Neural crest cell (in vitro differentiated cells): ENCODE results near the gene RAB21. TPM values are rescaled to one million over a fixed set of nuclear protein-coding genes. Genes with fewer than 3 reads are reported as not detected.
"Not testable (repeated sequence)": the region's sequence is repeated elsewhere in the genome, so short reads cannot be mapped to it uniquely, and the experiment has no call there.

Experiments used
- DNase-seq: peaks from one replicate; pipeline ENCODE4 v3.0.0; 2021; ENCODE audit warnings: low read depth, mixed read lengths, low spot score
- H3K27ac Mint-ChIP-seq: one replicate; pipeline ENCODE4 v1.8.0; 2021; ENCODE audit warnings: mild to moderate bottlenecking, mixed read lengths; ENCODE audit not compliant: unreplicated experiment
- H3K27me3 Mint-ChIP-seq: 2 replicates; pipeline ENCODE4 v1.8.0; 2021; ENCODE audit warnings: low read depth, mild to moderate bottlenecking, mixed read lengths
- H3K36me3 Mint-ChIP-seq: 2 replicates; pipeline ENCODE4 v1.8.0; 2021; ENCODE audit warnings: low read depth, mild to moderate bottlenecking, mixed read lengths
- H3K4me1 Mint-ChIP-seq: 2 replicates; pipeline ENCODE4 v1.8.0; 2021; ENCODE audit warnings: mixed read lengths
- H3K4me3 Mint-ChIP-seq: one replicate; pipeline ENCODE4 v1.8.0; 2021; ENCODE audit warnings: mild to moderate bottlenecking, mixed read lengths
- H3K9me3 Mint-ChIP-seq: 2 replicates; pipeline ENCODE4 v1.8.0; 2021; ENCODE audit warnings: mixed read lengths
- total RNA-seq: library from RNA; stranded (reverse); gene quantifications from 2 replicates; pipeline ENCODE4 v1.2.1, GENCODE V29; 2021
- TF ChIP-seq, protein P1 (sequence below): fragments of 200-600 bp; sonication (generic); conservative IDR thresholded peaks from 2 replicates; pipeline ENCODE4 v1.5.0; 2021; ENCODE audit warnings: antibody characterized with exemption, mild to moderate bottlenecking

The RAB21 gene
- total RNA-seq, 1 donor from 2014 or later = 63.7 TPM

DNA sequence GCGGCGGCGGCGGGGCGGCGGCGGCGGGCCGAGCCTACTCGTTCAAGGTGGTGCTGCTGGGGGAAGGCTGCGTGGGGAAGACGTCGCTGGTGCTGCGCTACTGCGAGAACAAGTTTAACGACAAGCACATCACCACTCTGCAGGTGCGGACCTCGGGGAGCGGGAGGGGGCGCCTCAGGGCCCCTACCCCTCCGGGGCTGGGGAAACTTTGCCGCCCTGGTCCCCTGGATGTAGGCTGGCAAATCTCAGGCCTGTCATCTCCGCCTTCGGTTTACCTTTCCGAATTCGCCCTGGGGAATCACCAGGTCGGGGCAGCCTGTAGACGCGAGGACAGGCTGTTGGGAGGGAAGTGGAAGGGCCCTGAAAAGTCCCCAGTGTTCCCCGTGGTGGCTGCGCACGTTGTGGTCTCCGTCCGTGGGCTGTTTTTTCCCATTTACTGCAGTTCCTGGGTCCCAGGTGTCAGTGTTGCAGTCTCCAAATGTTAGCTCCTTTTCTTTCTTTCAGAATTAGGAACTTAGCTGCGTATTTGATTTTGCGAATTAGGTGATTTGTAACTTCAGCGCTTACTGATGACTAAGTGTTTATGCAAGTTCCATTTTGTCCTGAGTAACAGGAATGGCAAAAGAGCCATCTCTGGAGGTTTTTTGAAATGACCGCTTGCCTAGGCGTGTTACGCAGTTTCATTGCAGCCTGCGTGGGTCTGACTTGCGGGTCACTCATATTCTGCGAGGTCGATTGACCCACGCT, 656 bp downstream of the RAB21 start:
- peaks cover 23% of the 10 kb centered on the region for H3K36me3 Mint-ChIP-seq
- H3K27ac Mint-ChIP-seq = peak overlapping the region; percentile 91
- no peak for DNase-seq
- peaks cover 25% of the 10 kb centered on the region for H3K27me3 Mint-ChIP-seq
- H3K4me3 Mint-ChIP-seq = peak overlapping the region; percentile 92
- TF ChIP-seq, protein P1, sequence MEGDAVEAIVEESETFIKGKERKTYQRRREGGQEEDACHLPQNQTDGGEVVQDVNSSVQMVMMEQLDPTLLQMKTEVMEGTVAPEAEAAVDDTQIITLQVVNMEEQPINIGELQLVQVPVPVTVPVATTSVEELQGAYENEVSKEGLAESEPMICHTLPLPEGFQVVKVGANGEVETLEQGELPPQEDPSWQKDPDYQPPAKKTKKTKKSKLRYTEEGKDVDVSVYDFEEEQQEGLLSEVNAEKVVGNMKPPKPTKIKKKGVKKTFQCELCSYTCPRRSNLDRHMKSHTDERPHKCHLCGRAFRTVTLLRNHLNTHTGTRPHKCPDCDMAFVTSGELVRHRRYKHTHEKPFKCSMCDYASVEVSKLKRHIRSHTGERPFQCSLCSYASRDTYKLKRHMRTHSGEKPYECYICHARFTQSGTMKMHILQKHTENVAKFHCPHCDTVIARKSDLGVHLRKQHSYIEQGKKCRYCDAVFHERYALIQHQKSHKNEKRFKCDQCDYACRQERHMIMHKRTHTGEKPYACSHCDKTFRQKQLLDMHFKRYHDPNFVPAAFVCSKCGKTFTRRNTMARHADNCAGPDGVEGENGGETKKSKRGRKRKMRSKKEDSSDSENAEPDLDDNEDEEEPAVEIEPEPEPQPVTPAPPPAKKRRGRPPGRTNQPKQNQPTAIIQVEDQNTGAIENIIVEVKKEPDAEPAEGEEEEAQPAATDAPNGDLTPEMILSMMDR = no peak
- peaks cover 22% of the 10 kb centered on the region for H3K4me1 Mint-ChIP-seq
- H3K9me3 Mint-ChIP-seq = peaks cover 8% of the 10 kb centered on the region

DNA sequence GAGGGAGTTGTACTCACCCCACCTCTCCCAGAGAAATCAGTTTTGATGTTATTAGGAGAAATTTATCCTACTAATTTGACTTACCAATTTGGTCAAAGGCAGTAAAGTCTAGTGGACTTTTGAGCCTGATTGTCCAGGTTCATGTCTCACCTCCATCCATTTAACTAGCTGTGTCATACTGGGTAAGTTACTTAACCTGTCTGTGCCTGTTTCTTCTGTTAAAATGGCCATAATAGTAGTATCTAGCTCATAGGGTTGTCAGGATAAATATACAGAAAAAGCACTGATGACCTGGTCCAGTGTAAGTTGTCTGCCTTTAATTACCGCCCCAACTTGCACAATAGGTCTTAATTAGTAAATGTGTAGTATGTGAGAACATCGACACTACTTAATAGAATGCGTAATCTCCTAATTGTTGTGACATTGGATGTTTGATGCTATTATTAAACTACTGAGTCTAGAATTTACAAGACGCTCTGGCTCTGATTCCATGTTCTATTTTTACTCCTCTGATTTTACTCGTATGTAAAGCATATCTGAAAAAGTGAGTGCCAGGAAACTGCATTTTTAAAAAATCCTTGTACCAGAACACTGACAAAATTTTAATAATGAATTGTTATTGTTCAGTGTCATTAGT, 1.5 kb downstream of the RAB21 start:
- Mint-ChIP-seq H3K4me3 (peak overlapping the region; percentile 92), H3K36me3 (peaks cover 29% of the 10 kb centered on the region), H3K4me1 (peaks cover 22% of the 10 kb centered on the region), H3K27ac (no peak overlapping the region), H3K27me3 (peaks cover 16% of the 10 kb centered on the region), H3K9me3 (peaks cover 11% of the 10 kb centered on the region)
- TF ChIP-seq, protein P1 = no peak
- DNase-seq = no peak

DNA sequence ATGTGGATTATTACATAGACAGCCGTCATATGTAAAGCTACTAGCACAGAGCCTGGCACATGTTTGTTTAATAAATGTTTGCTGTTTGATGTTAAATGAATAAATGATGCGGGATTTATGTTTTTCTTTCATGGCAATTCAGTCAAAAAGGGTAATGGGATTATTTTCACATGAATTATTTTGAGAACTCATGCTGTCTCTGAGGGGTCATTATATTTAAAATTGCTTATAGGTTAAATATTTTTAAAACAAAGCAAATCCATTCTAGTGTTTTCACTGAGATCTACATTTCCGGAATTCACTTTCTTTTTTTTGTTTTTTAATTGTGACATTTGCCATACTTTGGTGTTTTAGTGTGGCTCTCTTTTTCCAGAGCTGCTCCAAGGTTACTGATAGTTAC, 5.3 kb downstream of the RAB21 start:
- Mint-ChIP-seq H3K4me3 (no peak overlapping the region), H3K9me3 (peaks cover 11% of the 10 kb centered on the region), H3K4me1 (peaks cover 14% of the 10 kb centered on the region), H3K27ac (no peak overlapping the region), H3K36me3 (peaks cover 38% of the 10 kb centered on the region), H3K27me3 (no peaks in the 10 kb centered on the region)
- TF ChIP-seq, protein P1 = no peak
- DNase-seq = no peak

DNA sequence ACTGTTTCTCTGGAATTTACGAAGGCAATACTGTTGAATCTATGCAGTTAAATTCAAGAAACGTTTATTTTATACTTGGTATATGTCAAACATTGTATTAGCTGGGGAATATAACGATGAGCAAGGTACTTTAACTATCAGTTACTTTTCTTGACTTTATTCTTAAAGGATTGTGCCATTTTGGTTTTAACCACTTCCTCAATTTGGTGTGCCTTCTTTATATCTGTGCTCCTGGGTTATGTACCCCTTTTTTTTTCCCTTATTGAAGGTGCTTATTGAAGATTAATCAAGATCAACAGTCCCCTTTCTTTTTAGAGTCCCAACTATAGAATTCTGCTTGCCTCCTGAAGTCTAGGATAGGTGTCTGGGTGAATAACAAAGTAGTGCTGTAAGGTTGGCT, 5.8 kb downstream of the RAB21 start:
- no peak overlapping the region for H3K27ac Mint-ChIP-seq
- DNase-seq = no peak
- H3K36me3 Mint-ChIP-seq = peaks cover 43% of the 10 kb centered on the region
- no peaks in the 10 kb centered on the region for H3K27me3 Mint-ChIP-seq
- no peak overlapping the region for H3K4me3 Mint-ChIP-seq
- H3K9me3 Mint-ChIP-seq = peaks cover 11% of the 10 kb centered on the region
- H3K4me1 Mint-ChIP-seq = peaks cover 14% of the 10 kb centered on the region
- TF ChIP-seq, protein P1 = no peak

DNA sequence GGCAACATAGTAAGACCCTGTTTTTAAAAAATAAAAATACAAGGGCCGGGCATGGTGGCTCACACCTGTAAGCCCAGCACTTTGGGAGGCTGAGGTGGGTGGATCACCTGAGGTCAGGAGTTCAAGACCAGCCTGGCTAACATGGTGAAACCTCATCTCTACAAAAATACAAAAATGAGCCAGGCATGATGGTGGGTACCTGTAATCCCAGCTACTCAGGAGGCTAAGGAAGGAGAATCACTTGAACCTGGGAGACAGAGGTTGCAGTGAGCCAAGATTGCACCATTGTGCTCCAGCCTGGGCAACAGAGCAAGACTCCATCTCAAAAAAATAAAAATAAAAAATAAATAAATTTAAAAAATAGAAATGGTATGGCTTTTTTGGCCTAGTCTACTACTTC, 6.7 kb downstream of the RAB21 start:
- H3K27me3 Mint-ChIP-seq, DNase-seq, H3K27ac Mint-ChIP-seq, H3K4me1 Mint-ChIP-seq, H3K4me3 Mint-ChIP-seq: not testable (repeated sequence)
- Mint-ChIP-seq H3K36me3 (peaks cover 43% of the 10 kb centered on the region), H3K9me3 (peaks cover 11% of the 10 kb centered on the region)
